GM21526 (cell line): ENCODE results near the gene SCO1.
"Not testable (repeated sequence)": the region's sequence is repeated elsewhere in the genome, so short reads cannot be mapped to it uniquely, and the experiment has no call there.

ENCODE experiments used
- ATAC-seq: cut with Tn5 transposase; IDR thresholded peaks from one replicate; pipeline ENCODE4 v1.9.1; 2021; ENCODE audit warnings: moderate library complexity; ENCODE audit not compliant: unreplicated experiment, low FRiP score

SCO1 gene

DNA sequence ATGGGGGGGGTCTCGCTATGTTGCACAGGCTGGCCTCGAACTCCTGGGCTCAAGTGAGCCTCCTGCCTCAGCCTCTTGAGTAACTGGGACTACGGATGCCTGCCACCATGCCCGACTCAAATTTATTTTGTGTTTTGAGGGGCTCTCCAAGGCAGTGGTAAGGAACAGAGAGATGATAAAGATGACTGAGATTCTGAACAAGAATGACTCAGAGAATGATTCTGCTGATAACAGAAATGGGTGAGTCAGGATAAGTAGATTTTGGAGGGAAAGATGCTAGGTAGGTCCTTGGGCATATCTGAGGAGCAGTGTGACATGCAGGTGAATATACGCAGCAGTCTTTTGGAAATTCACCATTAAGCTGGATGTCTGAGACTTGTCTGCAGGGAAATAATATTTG lies 29.9 kb upstream of the SCO1 start:
- no peak for ATAC-seq

DNA sequence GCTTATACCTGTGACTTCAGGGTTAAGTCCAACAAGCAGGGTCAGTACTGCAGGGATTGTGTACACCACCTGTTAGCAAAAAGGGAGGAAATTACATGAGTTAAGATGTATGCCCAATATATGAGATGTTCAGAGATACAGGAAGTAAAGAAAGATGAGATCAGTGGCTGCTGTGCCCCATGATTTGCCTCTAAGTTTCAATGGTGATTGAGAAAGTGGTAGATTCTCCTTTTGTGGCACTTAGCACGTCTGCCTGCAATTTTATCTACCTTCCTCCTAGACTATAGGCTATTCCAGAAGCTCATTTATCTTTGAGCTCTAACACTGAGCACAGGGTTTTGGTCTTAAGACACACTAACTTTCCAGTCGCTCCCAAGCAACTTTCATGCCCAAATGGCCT lies 28.9 kb upstream of the SCO1 start:
- ATAC-seq = no peak

DNA sequence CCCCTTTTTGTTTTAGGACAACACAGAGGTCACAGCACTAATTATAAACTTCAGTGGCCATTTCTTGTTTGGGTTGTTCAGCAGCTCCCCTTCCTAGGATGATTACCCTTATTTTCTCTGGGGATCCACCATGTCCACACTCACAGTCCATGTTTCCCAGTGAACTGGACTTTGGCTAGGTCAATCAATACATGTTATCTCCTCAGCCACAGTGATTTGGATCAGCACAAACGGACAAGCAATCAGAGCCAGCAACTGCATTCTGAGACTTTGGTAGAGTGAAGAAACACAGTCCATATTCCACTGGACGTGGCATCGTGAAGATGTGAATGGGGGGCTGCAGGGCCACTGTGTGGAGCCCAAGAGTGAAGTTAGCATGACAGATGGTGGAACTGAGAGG lies 27.9 kb upstream of the SCO1 start:
- ATAC-seq = no peak

DNA sequence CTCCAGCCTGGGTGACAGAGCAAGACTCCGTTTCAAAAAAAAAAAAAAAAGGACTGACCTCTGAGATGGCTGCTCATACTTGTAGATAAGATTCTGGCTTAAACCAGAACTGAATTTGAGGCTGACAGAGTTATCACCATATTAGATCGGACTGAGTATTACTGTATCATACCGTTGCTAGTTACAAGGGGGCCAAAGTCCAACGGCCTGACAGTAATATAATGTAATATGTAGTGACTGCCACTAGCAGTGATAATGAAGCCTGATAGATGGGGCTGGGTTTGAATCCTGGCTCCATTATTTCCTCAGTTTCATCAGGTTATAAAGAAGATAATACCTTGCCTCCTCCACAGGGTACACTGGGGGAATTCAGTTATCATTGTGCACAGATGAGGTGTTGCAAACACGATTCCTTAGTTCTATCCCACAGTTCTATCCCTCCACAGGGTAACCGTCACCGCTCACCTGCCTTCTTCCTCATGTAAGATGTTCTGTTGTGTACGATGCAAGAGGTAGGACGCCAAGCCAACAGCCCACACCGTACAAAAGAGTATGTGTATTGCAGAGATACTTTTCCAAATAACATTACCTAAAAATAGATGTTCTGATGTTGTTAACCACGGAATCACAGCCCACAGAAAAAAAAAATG lies 27.3 kb upstream of the SCO1 start:
- ATAC-seq = no peak

DNA sequence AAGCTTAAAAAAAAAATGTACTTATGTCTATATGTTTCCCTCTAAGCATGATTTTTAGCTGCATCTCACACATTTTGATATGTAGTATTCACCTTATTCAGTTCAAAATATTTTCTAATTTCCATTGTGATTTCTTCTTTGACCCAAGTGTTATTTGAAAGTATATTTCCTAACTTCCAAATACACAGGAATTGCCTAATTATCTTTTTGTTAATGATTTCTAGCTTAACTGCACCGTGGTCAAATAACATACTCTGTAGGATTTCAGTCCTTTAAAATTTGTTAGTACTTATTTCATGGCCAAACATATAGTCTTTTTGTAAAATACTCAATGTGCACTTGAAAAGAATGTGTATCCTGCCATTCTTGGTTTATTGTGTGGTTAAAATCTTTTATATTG lies 21.2 kb upstream of the SCO1 start:
- ATAC-seq = no peak

DNA sequence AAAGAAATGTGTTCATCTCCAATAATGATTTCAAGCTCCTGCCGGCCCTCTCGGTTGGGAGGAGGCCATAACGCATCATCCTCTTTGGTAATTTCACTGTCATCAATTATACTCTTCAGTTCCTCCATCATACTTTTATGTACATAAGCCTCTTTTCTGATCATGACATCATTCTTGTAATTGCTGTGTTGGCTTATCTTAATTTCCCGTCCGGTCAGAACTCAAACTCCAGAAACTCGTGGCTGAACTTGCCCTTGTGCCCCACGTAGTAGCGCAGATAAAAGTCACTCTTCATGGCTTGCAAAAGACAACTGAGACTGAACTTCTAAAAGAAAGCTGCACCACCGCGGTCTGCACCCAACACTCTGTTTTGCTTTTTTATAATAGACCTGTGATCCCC lies 18.9 kb upstream of the SCO1 start:
- ATAC-seq = no peak

DNA sequence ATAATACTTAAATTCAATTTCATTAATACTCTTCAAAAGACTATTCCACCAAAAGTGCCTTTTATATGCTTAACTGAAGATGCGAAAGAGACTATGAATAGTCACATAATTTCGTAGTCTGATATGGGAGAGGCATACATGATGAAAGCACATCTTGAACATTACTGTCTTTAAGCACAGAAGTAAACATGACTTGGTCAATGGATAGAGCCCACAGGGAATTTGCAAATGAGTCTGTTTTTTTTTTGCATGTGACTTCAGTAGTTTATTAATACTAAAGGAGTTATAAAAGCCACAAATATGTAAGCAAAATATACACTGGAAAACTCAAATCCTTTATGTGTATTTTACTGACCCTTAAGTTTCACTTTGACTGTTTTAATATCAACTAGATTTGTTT lies 16.0 kb upstream of the SCO1 start:
- ATAC-seq = no peak

DNA sequence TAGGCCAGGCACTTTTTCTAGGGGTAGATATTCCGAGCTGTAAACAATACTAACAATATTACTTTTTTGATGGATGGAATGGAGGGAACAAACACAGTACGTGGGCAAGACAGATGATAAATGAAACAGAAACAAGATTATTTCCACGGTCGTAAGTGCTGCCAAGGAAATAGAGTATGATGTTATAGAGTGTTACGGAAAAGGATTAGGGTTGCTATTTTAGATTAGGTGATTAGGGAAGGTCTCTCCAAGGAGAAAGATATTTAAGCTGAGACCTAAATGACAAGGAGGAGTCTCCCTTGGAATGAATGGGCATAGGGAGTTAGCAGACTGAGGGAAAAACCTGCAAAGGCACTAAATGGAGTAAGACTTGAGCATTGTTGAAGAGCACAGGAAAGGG lies 8.4 kb upstream of the SCO1 start:
- no peak for ATAC-seq

DNA sequence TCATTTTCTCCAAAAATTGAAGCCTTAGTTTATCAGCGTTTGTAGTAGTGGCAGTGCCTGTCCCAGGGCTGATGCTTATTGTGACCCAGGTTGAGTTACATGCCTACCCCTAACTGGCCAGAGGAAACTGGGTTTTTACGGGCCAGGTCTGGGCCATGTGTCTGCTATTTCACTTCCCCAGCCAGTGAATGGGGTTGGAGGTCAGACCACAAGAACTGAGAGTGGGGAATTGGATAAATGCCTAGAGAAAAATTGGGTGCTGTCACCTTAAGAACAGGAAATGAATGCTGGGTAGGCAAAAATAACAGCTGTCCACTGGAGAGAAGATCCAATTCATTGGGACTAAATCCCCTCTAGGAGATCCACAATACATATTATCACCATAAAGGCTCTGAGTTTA lies 5.2 kb upstream of the SCO1 start:
- ATAC-seq = no peak

DNA sequence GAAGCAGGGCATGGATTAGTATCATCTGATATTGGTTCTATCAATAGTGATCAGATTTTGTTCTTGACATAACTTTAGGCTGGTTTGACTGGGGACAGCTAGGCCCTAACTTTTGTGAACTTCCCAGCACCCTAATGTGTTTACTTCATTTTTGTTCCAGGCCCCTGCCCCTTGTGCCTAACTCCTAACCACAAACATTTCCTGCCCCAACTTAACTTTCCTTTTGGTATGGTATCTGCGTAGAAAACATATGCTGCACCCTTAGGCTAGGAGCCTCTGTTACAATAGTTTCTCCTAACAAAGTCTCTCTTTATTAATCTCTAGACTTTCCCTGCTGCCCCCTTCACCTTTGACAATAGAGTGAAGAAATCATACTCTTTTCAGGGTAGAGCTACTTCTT lies 2.5 kb upstream of the SCO1 start:
- no peak for ATAC-seq

DNA sequence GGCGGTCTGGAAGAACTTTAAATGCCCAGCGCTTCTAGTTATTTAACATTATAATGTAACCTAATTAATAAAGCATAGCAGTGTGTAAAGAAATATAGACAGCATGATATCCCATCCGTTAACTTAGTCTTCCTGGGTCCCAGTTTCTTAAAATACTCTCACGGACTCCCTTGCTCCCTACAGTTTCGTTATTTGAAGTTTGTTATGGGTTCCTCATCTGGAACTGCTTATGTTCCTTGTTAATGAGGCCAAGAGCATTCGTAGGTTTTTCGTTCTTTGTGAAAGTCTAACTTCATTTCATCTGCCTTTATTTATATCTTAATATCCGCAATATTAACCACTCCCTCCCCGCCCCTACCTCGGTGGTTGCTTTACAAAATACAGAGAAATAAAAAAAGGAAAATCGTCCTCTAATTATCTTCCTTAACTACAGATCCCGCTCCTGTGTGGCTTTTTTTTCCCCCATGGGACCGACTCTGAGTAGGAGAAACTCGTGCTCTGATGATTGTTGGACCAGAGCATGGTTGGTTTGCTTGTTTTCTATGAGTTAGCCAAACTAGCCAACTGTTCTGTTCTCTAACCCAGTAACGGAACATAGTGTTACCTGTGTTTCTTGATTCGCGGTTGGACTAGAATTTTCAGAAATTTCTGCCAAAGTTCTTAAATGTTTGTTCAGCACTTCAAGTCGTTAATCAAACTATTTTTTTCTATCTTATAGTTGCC lies 924 bp upstream of the SCO1 start:
- no peak for ATAC-seq

DNA sequence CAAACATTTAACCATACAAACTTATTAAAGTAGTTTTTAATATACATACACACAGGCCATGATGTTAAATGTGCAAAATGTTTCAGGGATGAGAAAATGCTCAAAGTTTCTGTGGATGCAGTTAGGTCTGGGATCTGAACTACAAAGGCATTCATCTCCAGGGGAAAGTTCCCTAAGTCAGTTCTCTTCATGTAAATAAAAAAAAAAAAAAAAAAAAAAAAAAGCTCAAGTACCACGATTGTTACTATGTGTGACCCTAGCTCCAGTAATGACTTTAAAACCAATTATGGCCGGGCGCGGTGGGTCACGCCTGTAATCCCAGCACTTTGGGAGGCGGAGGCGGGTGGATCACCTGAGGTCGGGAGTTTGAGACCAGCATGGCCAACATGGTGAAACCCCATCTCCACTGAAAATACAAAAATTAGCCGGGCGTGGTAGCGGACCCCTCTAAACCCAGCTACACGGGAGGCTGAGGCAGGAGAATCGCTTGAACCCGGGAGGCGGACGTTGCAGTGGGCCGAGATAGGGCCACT lies 1.4 kb downstream of the SCO1 start:
- ATAC-seq = not testable (repeated sequence)

DNA sequence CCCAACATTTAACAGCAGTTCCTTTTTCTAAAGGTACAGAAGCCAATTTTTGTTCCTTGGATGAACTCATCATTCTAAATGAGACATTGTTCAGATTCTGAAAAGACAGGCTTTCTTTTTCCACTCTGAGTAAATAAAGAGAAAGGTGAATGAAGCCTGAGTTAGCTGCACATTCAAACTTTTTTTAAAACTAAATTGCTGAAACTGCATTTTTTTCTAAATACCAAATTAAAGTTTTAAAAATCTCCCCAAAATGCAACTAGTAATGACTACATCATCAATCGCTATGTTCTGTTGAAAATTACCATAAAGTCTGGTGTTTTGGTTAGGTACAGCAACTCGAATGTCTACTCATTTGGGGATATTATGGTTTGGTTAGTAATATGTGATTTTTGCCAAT lies 9.8 kb downstream of the SCO1 start:
- no peak for ATAC-seq

DNA sequence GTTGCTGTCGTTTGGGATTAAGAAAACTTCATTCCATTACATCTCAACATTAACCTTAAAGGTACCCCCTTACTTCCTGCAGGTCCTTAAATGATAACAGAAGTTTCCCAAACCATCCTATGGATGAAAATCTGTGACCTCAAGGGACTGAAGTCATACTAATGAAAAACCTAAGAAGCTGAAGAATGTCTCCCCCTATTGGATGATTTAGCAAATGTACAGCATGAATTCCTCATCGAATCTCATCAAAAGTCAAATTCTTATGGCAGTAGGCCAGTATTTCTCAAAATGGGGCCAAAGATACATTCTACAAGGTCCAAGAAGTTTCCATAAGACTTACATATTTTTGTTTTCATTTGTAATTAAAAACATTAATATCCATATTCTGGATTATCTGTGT lies 13.5 kb downstream of the SCO1 start:
- ATAC-seq = no peak

DNA sequence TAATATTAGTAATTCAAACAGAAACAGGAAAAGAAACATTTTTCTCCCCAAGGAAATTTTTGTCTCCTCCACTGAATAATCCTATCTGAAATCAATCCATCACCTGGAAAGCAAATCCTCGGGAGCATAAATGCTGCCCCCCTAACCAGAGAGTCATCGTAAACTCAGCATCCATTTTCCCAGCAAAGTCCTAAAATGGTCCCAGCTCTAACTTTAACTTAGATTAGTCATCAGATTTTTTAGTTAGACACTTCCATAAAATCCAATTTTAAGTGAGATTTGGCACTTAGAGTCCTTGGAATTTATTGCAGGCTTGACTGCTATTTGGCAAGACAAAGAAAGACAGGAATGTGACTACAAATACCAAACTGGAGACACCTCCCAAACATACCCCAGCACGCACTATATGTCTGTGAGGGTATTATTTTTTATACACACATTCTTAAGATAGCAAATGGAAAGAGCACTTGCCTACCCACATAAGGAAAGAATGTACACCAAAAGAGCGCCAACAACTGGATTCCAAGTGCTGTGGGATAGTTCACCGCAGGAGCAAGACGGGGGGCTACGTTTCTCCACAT lies 15.4 kb downstream of the SCO1 start:
- no peak for ATAC-seq

DNA sequence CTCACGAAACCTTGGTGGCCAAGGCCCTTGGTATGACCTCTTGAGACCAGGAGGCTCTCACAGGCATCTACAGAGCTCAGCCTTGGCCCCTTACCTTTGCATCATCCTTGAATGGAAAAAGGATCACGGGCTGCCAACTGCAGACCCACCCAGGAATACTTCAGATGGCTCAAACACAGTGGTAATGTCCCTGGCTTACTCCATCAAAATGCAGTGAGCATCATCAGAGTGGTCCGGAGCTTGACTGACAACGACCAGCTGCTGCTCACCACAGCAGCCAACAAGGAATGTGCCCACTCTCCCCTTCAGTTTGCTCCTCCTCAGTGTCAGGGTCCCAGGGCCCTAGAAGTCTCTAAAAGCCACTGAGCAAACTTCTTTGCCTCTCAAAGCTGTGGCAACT lies 22.6 kb downstream of the SCO1 start:
- no peak for ATAC-seq

DNA sequence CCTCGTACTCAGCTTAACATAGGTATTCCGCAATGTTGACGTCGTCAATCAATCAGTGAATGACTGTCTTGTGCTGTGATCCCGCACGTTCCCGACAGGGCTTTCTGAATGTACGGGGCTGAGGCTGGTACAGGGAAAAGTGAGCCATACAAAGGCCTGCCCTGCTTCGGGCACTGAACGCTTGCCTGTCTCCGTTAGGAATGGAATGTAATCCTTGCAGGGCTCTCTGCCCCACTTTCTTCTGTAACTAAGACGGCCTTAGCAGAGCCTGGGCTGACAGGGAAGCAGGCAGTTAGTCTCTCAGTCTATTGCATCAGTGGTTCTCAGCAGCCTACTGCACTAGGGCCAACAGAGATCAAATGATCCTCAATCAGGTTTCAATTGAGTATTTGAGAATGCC lies 24.0 kb downstream of the SCO1 start:
- no peak for ATAC-seq

DNA sequence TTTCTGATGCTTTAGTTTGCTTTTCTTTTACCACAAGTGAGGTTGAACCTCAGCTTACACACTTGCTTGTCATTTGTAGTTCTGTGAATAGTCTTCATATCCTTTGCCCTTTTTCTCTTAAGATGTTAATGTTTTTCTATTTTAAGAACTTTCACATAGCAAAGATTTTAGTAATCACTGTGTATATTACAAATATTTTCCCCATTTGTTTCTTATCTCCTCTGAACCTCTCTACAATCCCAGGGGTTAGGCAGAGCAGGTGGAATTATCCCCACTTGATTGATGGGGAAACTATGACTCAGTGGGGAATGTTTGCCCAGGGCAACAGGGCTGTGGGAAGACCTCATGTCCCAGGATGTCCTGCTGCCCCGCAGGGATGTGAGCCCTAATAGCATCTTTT lies 28.6 kb downstream of the SCO1 start:
- no peak for ATAC-seq

DNA sequence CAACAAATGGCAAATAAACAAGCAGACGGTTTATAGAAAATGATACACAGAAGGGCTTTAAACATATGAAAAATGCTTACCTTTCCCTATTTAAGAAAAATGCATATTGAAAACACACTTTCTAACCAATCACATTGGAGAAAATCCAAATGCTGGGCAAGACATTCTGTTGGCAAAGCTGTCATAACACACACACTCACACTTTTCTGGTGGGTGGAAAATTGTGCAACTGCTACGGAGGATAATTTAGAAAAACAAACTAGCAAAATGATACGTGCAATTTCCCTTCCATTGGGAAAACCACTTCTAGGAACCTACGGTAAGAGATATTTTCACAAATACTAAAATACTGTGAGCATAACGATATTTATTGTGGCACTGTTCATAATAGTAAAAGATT lies 30.4 kb downstream of the SCO1 start:
- ATAC-seq = no peak

DNA sequence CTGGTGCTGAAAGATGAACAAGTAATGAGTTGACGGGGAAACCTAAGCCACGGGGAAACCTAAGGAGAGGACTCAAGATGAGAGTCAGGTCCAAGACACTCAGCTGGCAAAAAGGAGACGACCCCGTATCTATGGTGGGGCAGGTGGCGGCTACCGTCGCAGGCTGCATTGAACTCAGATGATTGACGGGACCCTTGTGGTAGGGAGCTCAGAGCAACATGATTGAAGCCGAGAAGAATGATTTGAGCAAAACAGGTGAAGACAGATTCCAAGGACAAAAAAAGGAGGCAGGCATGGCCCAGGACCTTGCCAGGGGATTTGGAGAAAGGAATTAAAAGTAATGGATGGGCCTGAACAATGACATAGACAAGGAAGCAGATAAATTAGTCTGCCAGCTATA lies 32.8 kb downstream of the SCO1 start:
- ATAC-seq = no peak

DNA sequence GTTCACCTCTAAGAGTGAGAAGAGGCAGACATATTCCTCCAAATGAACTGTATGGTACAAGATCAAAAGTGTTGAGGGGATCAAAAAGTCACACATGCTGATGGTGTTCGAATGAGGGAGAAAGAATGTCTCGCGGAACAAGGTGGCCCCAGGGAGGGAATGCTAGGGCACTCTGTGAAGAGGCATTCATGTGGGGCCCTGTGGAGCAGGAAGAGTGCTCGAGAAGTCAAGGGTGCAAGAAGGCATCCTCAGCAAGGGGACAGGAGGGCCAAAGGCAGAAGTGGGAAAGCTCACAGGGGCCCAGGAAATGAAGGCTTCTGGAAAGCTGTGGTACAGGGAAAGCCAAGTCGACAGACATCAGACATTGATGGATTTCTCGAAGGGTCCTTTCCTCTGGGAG lies 34.1 kb downstream of the SCO1 start:
- no peak for ATAC-seq

DNA sequence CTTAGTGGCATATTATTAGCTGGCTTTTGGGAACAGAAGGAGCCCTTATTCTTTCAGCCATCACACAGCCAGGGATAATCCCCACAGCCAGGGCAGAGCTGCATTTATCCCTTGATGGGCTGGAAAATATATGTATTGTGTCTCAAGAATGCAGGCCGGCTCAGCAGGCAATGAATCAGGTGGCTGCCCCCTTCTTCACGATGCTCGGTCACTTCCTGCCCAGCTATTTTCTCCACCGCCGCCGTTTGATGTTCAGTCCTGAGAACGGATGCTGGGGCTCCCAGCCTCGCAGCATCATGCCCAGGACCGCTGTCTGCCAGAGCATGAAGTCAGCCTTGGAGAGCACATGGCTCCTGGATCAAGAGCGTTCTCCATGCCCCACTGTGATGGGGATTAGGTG lies 35.9 kb downstream of the SCO1 start:
- ATAC-seq = no peak
